T-cell (primary cell): Measurements from ENCODE around the gene NUP98. TPM values are rescaled to one million over a fixed set of nuclear protein-coding genes. Genes with fewer than 3 reads are reported as not detected.

Experiments used
- ATAC-seq, 4 experiments: fragments of 200-7000 bp in 3 of 4; fragments of 150-1000 bp in 1 of 4; cut with Tn5 transposase; replicated peaks in 1 of 4; 1 replicate in 3 of 4; 2 replicates in 1 of 4; pipeline ENCODE4 v1.10.0; 2021; ENCODE audit warnings: moderate library complexity in 3 of 4, mild to moderate bottlenecking in 2 of 4, moderate number of reproducible peaks in 1 of 4
- CTCF ChIA-PET, 2 donors: fragments of 300-600 bp; sonication (Branson Sonifier 250); formaldehyde crosslinking; loops; one replicate each; lab custom pipeline; 2022; ENCODE audit warnings: antibody characterized with exemption in 2 of 2; lab: Charles Lee
- POLR2A ChIA-PET, 2 donors: fragments of 300-600 bp; sonication (Branson Sonifier 250); formaldehyde crosslinking; loops; one replicate each; lab custom pipeline; 2022; ENCODE audit warnings: antibody characterized with exemption in 2 of 2; lab: Charles Lee
- DNase-seq, 35 experiments: peaks; one replicate each; pipeline versions ENCODE4 v3.0.0 to v3.0.0-alpha.2; 2013 to 2023
- H3K27ac ChIP-seq: one replicate; pipeline ENCODE4 v1.5.1; 2013; ENCODE audit warnings: low read length
- H3K27me3 ChIP-seq, 2 experiments: replicated peaks in 1 of 2; 1 replicate in 1 of 2; 2 replicates in 1 of 2; pipeline versions ENCODE4 v1.6.1 to v1.7.0; 2013; ENCODE audit warnings: low read length in 1 of 2, mixed read lengths in 1 of 2; ENCODE audit not compliant: control insufficient read depth in 2 of 2, insufficient read depth in 2 of 2; ENCODE audit errors: extremely low read depth in 1 of 2
- H3K36me3 ChIP-seq, 2 donors: 1 replicate in 1 of 2; 2 replicates in 1 of 2; pipeline versions ENCODE4 v1.6.1 to v1.7.0; 2013; ENCODE audit warnings: low read length in 1 of 2; ENCODE audit not compliant: control insufficient read depth in 2 of 2, insufficient read depth in 1 of 2; ENCODE audit errors: extremely low read depth in 1 of 2
- H3K4me1 ChIP-seq, 2 experiments: 1 replicate in 1 of 2; 2 replicates in 1 of 2; pipeline versions ENCODE4 v1.6.1 to v1.7.0; 2013; ENCODE audit warnings: low read length in 2 of 2, mixed read lengths in 1 of 2; ENCODE audit not compliant: insufficient read depth in 2 of 2, control insufficient read depth in 1 of 2; ENCODE audit errors: extremely low read depth in 1 of 2
- H3K4me3 ChIP-seq, 2 donors: 1 replicate in 1 of 2; 2 replicates in 1 of 2; pipeline versions ENCODE4 v1.5.1 to v1.7.0; 2013; ENCODE audit warnings: mild to moderate bottlenecking in 2 of 2, low read length in 1 of 2, moderate library complexity in 1 of 2; ENCODE audit not compliant: control insufficient read depth in 1 of 2; ENCODE audit errors: extremely low read depth in 1 of 2
- H3K9me3 ChIP-seq: 2 replicates; pipeline ENCODE4 v1.7.0; 2013
- H3K27ac Mint-ChIP-seq, 2 donors: one replicate each; pipeline ENCODE4 v1.8.0; 2020 to 2021; ENCODE audit warnings: mild to moderate bottlenecking in 2 of 2, mixed read lengths in 2 of 2
- H3K27me3 Mint-ChIP-seq, 2 donors: one replicate each; pipeline ENCODE4 v1.8.0; 2021 to 2022; ENCODE audit warnings: mixed read lengths in 2 of 2
- H3K36me3 Mint-ChIP-seq: one replicate; pipeline ENCODE4 v1.8.0; 2021; ENCODE audit warnings: mixed read lengths
- H3K4me1 Mint-ChIP-seq, 3 donors: one replicate each; pipeline ENCODE4 v1.8.0; 2020 to 2022; ENCODE audit warnings: mixed read lengths in 3 of 3, mild to moderate bottlenecking in 1 of 3
- H3K4me3 Mint-ChIP-seq, 3 donors: one replicate each; pipeline ENCODE4 v1.8.0; 2020 to 2022; ENCODE audit warnings: mild to moderate bottlenecking in 3 of 3, mixed read lengths in 3 of 3, moderate library complexity in 3 of 3
- H3K9me3 Mint-ChIP-seq, 3 donors: one replicate each; pipeline ENCODE4 v1.8.0; 2020 to 2022; ENCODE audit warnings: mixed read lengths in 3 of 3
- WGBS: methylation state at CpG from one replicate; pipeline ENCODE4 v1.1.5; 2013; ENCODE audit warnings: missing lambda C conversion rate; ENCODE audit not compliant: insufficient coverage; 5-methylcytosine and 5-hydroxymethylcytosine counted together
- total RNA-seq, 35 experiments: library from RNA in 6 of 35; stranded (reverse) in 6 of 35; fragments of 120-200 nt in 1 of 35; gene quantifications; one replicate each; pipeline versions ENCODE4 v1.2.1 to v1.2.4 and lab custom pipeline; 2013 to 2026

The NUP98 gene
- total RNA-seq, 5 donors from 2014 or later (not counting 1 experiment from before 2014, with no cell fraction given) = 89.1 to 105 (median 102) TPM

DNA sequence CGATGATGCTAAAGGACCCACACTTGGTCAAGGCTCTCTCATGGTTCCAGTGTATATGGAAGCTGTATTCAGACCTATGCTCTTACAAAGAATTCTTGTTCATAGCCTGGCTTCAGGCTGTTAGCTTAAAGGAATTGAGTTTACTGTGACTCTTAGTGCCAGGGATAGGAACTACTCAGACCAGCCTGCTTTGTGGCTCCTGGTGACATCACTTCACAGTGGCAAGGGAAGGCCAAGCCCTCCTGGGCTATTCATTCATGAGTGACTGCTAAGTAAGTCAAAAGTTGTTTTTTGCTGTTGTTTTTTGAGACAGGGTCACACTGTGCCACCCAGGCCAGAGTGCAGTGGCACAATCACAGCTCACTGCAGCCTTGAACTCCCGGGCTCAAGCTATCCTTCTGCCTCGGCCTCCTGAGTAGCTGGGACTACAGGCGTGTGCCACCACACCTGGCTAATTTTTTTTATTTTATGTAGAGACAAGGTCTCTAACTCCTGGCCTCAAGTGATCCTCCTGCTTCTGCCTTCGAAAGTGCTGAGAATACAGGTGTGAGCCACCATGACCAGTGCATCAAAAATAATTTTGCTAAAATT is 165.2 kb downstream of the NUP98 start:
- ATAC-seq = no peak
- H3K4me3 Mint-ChIP-seq = no peak overlapping the region
- CTCF ChIA-PET = no interaction called here
- no peaks in the 10 kb centered on the region for H3K4me1 Mint-ChIP-seq
- Histone ChIP-seq H3K4me3 (no peak overlapping the region), H3K36me3 (no peaks in the 10 kb centered on the region), H3K4me1 (no peaks in the 10 kb centered on the region), H3K27ac (no peak overlapping the region), H3K9me3 (no peaks in the 10 kb centered on the region), H3K27me3 (peaks cover 0 to 8% of the 10 kb centered on the region in 2 experiments)
- H3K9me3 Mint-ChIP-seq = no peaks in the 10 kb centered on the region
- WGBS = 78% methylated on average over 3 of the region's 5 CpGs
- DNase-seq = no peak
- no peaks in the 10 kb centered on the region for H3K36me3 Mint-ChIP-seq
- no peaks in the 10 kb centered on the region for H3K27me3 Mint-ChIP-seq
- no peak overlapping the region for H3K27ac Mint-ChIP-seq
- POLR2A ChIA-PET = no interaction called here

DNA sequence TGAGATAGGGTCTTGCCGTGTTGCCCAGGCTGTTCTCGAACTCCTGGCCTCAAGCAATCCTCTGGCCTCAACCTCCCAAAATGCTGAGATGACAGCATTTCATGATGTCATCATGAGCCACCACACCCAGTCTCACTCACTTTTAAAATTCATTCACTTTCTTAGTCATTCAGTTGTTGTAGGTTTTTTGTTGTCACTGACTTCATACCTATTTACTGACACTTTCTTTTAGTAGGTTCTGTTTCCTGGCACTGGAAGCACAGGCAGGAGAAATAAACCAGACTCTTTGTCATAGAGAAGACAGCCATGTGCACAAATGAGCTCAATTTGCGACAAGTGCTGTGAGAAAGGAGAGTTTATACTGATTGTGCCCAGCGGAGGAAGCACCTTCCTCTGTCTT is 166.0 kb downstream of the NUP98 start:
- Mint-ChIP-seq H3K4me1 (peaks cover 1 to 7% (median 5%) of the 10 kb centered on the region in 3 donors), H3K27me3 (peaks cover 0 to 4% of the 10 kb centered on the region in 2 donors), H3K9me3 (no peaks in the 10 kb centered on the region), H3K36me3 (no peaks in the 10 kb centered on the region), H3K4me3 (no peak overlapping the region), H3K27ac (no peak overlapping the region)
- ChIA-PET CTCF (no interaction called here), POLR2A (no interaction called here)
- Histone ChIP-seq H3K27ac (no peak overlapping the region), H3K4me1 (peaks cover 0 to 2% of the 10 kb centered on the region in 2 experiments), H3K9me3 (no peaks in the 10 kb centered on the region), H3K4me3 (no peak overlapping the region), H3K27me3 (peaks cover 0 to under 1% of the 10 kb centered on the region in 2 experiments), H3K36me3 (no peaks in the 10 kb centered on the region)
- no peak for ATAC-seq
- DNase-seq = no peak
- WGBS = 90% methylated on average over 2 of the region's 4 CpGs

DNA sequence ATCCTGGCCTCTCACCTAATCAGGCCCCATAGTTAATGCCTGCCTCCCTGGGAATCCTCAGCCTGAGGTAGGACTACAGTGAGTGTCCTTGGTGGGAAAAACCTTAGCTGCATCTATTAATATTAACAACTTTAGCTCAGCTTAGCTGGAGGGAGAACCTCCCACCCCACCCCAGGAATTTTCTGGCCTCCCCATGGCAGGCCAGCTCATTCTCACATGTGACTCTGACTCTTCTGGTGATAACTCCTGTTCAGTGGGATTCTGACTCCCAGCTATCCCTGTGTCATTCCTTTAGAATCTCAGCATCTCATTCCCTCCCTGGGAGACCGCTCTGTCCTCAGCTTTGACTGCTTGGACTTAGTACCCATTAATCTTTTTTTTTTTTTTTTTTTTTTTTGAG is 170.1 kb downstream of the NUP98 start:
- ChIA-PET CTCF (no interaction called here), POLR2A (no interaction called here)
- H3K36me3 Mint-ChIP-seq = no peaks in the 10 kb centered on the region
- no peaks in the 10 kb centered on the region for H3K36me3 ChIP-seq
- H3K4me3 ChIP-seq = no peak overlapping the region
- H3K27ac ChIP-seq = no peak overlapping the region
- peaks cover 1 to 10% (median 9%) of the 10 kb centered on the region in 3 donors for H3K4me1 Mint-ChIP-seq
- peaks cover 0 to 2% of the 10 kb centered on the region in 2 experiments for H3K4me1 ChIP-seq
- H3K9me3 Mint-ChIP-seq = no peaks in the 10 kb centered on the region
- no peak overlapping the region for H3K4me3 Mint-ChIP-seq
- no peaks in the 10 kb centered on the region for H3K9me3 ChIP-seq
- ATAC-seq (no peak), DNase-seq (no peak)
- no peaks in the 10 kb centered on the region for H3K27me3 ChIP-seq
- H3K27me3 Mint-ChIP-seq = peaks cover 0 to 4% of the 10 kb centered on the region in 2 donors
- whole genome bisulfite sequencing = no CpG with 5 or more reads among the region's 1 CpG
- no peak overlapping the region for H3K27ac Mint-ChIP-seq

DNA sequence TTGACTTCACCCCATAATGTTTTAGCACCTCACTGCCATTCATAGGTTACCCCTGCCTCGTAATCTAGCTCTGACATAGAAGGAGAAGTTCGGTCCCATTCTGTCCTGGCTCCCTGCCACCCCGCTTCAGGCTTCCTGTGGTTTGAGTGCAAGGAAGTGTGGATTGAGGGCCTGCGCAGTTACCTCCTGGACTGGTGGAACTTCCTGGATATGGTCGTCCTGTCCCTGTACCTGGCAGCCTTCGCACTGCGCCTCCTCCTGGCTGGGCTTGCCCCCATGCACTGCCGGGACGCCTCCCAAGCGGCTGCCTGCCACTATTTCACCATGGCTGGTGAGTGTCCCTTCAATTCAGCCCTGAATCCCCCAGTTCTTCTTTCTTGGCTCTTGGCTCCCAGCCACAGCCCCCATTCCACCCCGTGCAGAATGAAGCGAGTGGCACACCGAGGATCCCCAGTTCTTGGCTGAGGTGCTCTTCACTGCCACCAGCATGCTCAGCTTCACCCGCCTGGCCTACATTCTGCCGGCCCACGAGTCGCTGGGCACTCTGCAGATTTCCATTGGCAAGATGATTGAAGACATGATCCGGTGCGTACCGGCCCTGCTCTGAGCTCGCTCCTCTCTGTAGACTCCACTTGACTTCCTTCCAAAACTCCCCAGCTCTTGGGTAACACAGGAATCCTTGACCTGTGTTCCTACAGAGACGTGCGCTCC is 170.9 kb downstream of the NUP98 start:
- Histone ChIP-seq H3K27ac (no peak overlapping the region), H3K36me3 (no peaks in the 10 kb centered on the region), H3K27me3 (no peaks in the 10 kb centered on the region), H3K9me3 (no peaks in the 10 kb centered on the region), H3K4me1 (peaks cover 0 to 2% of the 10 kb centered on the region in 2 experiments), H3K4me3 (no peak overlapping the region)
- peak in 2 of 4 experiments; percentile 40 to 60 for ATAC-seq
- DNase-seq = peak in 4 of 35 experiments; percentile 11 to 26 (median 18)
- no peaks in the 10 kb centered on the region for H3K9me3 Mint-ChIP-seq
- CTCF ChIA-PET = no interaction called here
- H3K4me1 Mint-ChIP-seq = peaks cover 1 to 10% (median 9%) of the 10 kb centered on the region in 3 donors
- H3K27ac Mint-ChIP-seq = no peak overlapping the region
- H3K4me3 Mint-ChIP-seq = no peak overlapping the region
- WGBS = 49% methylated on average over 18 of the region's 23 CpGs
- peaks cover 0 to 4% of the 10 kb centered on the region in 2 donors for H3K27me3 Mint-ChIP-seq
- no peaks in the 10 kb centered on the region for H3K36me3 Mint-ChIP-seq
- POLR2A ChIA-PET = no interaction called here

Other genes with a start within 250 kb of the NUP98 start
- not detected for gene ART5, start 155.6 kb downstream of the NUP98 start, total RNA-seq
- not detected for gene ART1, start 152.4 kb downstream of the NUP98 start, total RNA-seq
- 1 to 10 TPM; 1.2 to 4.0 (median 2.4) TPM for gene CHRNA10, start 126.2 kb downstream of the NUP98 start, total RNA-seq
- gene PGAP2, start 11.0 kb upstream of the NUP98 start, total RNA-seq = 10 to 100 TPM; 22.5 to 28.2 (median 24.6) TPM
- gene RHOG, start 43.4 kb upstream of the NUP98 start, total RNA-seq = 100 to 1,000 TPM in 4 of 5 donors, 10 to 100 TPM in 1; 88.1 to 108 (median 106) TPM
- gene STIM1, start 58.1 kb upstream of the NUP98 start, total RNA-seq = 100 to 1,000 TPM in 2 of 5 donors, 10 to 100 TPM in 3; 87.6 to 139 (median 94.5) TPM